ENCODE results near the gene ANO3.

ANO3 gene

GRCh38 chr11:26493616-26494015, 161.7 kb downstream of the ANO3 start:
- DNase-seq (ENCODE audit: low read depth in 2 of 2) = no peak

DNA sequence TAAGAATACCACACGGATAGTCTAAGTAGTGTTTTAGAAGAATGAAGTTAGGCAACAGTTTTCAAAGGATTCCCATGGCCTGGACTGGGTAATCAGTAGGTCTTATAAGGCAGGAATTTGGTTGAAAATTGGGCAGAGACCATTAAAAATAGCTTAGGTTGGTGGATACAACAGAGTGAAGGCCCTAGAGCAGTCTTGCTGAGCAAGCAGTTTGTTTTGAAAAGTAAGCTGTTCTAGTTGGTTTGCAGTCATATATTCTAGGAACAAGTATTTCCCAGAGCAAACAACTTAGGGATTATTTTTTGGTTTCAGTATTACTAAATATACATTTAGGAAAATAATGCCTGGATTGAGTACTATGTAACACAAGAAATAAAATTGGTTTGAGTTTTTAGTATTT, 175.3 kb downstream of the ANO3 start:
- no peak for DNase-seq (ENCODE audit: low read depth in 2 of 2)

DNA sequence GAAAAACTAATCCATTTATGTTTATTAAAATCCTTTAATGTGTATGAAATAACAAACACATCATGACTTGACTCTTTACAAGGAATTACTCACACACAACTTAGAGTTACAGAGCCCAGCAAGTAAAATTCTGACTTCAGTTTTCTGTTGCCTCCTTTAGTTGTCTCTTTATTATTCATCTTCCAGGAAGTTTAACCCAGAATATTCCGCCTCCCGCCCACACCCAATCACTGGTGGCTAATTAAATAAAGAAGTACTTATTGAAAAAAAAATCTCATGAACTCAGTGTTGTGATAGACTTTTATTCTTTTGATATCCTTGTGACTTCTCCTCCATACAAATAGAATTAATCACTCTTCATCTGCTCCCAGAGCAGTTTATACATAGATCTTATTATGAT, 178.2 kb downstream of the ANO3 start:
- no peak for DNase-seq (ENCODE audit: low read depth in 2 of 2)

GRCh38 chr11:26510756-26511155, 178.8 kb downstream of the ANO3 start:
- DNase-seq (ENCODE audit: low read depth in 2 of 2) = no peak

DNA sequence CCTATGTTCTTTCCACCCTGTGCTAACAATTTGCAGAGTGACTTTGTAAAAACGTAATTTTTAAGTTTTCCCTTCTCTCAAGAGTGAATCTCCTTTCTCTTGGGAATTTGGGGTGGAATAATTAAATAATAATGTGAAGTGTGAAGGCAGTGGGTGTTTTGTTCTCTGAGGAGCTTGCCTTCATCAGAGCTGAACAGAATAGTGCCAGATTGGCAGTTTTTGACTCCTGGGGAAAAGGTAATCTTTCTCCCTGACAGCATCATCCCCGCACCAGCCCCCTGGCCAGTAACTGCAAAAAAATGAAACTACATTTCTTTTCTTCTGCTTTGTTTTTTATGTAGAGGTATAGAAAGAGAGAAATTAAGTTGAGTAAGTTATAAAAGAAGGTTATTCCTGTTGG, 180.3 kb downstream of the ANO3 start:
- DNase-seq (ENCODE audit: low read depth in 2 of 2) = no peak

GRCh38 chr11:26519469-26519868, 187.5 kb downstream of the ANO3 start:
- no peak for DNase-seq (ENCODE audit: low read depth in 2 of 2)

GRCh38 chr11:26522912-26523610, 191.1 kb downstream of the ANO3 start:
- DNase-seq (ENCODE audit: low read depth in 2 of 2) = no peak

DNA sequence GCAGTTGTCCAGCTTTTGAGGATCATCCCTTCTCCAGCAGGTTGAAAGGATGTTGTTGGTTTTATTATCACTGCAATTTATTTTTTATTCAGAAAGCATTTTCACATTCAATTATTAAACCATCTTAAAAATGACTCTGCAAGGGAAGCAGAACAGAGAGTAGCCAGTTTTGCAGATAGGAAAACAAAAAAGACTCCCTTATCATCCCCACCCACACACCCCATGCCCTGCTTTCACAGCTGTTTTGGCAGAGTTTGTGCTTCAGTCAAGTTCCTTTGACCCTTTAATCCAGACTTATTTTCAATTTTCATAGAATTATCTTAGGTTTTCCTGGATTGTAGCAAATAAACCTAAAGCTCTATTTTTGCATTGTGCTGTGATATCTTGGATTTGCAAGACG, 195.8 kb downstream of the ANO3 start:
- DNase-seq (ENCODE audit: low read depth in 2 of 2) = no peak

GRCh38 chr11:26537341-26537740, 205.4 kb downstream of the ANO3 start:
- DNase-seq (ENCODE audit: low read depth in 2 of 2) = no peak

- no peak for DNase-seq (ENCODE audit: low read depth in 2 of 2)
Observed at GRCh38 chr11:26539517-26539916, 207.6 kb downstream of the ANO3 start.

- DNase-seq (ENCODE audit: low read depth in 2 of 2) = no peak
Observed at GRCh38 chr11:26541870-26542269, 209.9 kb downstream of the ANO3 start.

DNA sequence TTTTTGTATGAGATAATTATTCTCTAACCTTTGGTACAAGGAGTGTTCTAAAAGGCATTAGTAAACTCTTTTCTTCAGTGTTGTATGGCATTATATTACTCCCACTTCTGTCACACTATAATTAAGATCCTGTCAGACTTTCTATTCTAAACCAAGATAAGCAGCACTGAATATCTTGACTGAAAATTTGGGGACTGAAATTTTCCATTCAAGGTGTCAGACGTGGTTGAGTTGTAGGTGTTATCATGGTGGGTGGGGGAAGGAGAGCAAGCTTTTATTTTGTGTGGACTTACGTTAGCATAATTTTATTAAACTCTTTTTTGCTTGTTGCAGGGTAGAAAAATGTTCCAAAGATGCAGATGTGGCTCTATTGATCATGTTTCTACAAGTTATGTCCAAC, 217.2 kb downstream of the ANO3 start:
- DNase-seq (ENCODE audit: low read depth in 2 of 2) = no peak

- no peak for DNase-seq (ENCODE audit: low read depth in 2 of 2)
Observed at GRCh38 chr11:26550022-26550421, 218.1 kb downstream of the ANO3 start.

GRCh38 chr11:26551186-26551801, 219.4 kb downstream of the ANO3 start:
- DNase-seq (ENCODE audit: low read depth in 2 of 2) = no peak

- DNase-seq (ENCODE audit: low read depth in 2 of 2) = no peak
Observed at GRCh38 chr11:26553182-26553581, 221.3 kb downstream of the ANO3 start.

- DNase-seq (ENCODE audit: low read depth in 2 of 2) = no peak
Observed at GRCh38 chr11:26554455-26554854, 222.5 kb downstream of the ANO3 start.

DNA sequence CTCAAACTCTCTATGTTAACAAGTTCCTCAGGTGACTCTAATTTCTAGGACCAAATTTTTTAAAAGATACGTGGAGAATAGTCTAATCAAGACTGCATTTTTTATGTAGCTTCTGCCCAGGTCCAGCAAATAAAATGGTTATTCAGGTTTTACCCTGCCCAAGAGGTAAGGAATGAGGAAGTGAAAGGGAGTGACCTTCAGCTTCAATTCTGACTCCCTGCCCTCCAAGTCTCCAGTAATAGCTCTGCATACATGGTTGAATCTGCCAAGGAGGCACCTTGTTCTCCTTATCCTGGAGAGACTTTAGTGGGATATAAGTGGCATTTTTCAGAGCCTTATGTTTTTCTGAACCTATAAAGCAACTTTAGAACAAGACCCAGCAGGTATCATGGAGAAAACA, 224.7 kb downstream of the ANO3 start:
- DNase-seq (ENCODE audit: low read depth in 2 of 2) = no peak

DNA sequence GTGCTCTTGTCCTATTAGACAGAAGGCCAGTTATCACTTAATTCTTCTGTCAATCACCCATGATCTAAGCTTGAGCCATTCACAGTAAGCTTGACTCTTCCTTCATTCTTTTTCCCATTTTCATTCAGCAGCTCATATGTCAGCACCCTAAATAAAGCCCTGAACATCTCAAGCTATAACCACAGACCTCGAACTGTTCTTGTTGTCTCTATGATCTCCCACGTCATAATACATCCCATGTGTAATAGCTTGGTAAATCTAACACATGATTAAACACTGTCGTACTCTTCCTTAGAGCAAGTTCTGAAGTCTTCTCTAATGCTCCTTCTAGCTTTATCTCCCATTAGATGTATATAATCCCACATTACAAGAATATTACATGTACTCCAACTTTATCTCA, 225.7 kb downstream of the ANO3 start:
- DNase-seq (ENCODE audit: low read depth in 2 of 2) = no peak

- no peak for DNase-seq (ENCODE audit: low read depth in 2 of 2)
Observed at GRCh38 chr11:26558190-26558589, 226.3 kb downstream of the ANO3 start.

DNA sequence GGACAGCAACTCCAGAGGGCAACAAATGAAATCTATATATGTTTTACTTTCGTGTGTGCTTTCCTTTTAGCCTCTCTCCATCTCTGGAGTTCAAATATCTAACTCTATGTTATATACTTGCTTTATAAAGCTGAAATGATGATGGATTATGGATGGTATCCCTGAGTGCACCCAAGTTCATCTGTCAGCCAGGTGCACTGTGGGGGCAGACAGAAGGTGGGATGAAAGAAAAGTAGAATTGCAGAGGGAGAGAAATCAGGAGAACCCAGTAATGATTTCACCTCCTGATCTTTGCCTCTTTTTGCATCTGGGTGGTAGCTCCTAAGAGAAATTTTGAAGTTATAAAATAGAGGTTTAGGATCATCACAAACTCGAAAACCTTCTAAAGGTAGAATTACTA, 237.7 kb downstream of the ANO3 start:
- DNase-seq (ENCODE audit: low read depth in 2 of 2) = no peak

DNA sequence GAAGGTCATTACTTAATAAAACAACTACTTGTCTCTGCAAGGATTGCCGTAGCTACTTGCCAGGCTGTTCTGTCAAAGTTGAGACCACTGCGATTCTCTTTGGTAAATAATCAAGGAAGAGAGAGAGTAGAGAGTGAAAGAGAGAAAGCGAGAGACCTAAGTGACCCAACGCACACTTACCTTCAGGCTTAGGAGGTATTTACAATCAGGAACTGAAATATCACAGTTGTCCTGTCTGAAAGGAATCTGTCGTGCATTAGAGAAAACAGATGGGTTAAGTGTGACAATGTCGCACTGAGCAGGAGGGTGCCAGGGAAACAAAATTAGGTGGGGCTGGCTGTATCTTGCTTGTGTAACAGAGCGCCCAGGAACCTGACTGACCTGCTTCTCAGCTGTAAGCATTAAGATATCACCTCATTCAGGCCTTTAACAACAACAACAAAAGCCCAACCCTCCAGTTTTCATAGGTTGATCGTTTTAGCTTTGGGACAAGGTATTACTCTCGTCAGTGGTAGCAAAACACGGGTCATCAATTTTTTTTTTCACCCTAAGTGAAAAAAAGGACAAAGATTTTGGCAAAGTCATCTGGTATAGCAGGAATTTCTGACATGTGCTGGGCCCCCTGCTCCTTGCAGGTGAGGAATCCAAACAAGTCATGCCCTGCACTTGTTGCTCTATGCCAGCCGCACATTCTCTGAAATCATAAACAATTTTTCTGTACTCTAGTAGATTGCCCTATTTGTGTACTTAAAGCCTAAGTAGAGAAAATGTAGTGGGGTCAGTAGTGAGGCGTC, 240.1 kb downstream of the ANO3 start, which contains the start of gene MUC15:
Gene MUC15, minus strand, starts transcription at position 403 of the 794 bp plus-strand sequence. CDS start 5,169 bp downstream, outside the sequence.
- no peak for DNase-seq (ENCODE audit: low read depth in 2 of 2)

- no peak for DNase-seq (ENCODE audit: low read depth in 2 of 2)
Observed at GRCh38 chr11:26572770-26573402, 241.0 kb downstream of the ANO3 start.
